KBM-7 (cell line): ENCODE measurements around the gene SBK2.

ENCODE experiments used
- DNase-seq: peaks from one replicate; pipeline ENCODE4 v3.0.0-alpha.2; 2015
- in situ Hi-C: fragments of 300-500 bp; cut with MboI; formaldehyde crosslinking; loops from 2 replicates; pipeline ENCODE4 v1.14.3; 2020; ENCODE audit warnings: low sequenced_read_pairs, low pct_unique_long_range_greater_than_20kb, mixed read lengths

Gene SBK2

DNA sequence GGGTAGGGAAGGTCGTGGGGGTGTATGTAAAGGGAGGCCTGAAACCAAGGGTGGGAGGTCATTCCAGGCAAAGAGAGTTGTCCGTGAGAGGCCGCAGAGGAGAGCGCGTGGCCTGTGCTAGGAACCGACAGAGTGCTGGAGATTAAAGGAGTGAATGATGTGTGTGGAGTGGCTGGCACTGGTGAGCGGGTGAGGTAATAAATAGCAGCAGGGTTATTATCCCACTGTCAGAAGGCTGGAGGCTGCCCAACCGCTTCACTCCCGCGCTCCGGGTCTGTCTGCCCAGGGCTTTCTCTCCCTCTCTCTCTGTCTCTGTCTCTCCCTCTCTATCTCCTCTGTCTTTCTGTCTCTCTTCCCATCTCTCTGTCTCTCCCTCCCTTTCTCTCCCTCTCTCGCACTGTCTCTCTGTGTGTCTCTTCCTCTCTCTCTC, 26.3 kb upstream of the SBK2 start:
- in situ Hi-C loops, result no loop called here

GRCh38 chr19:55559684-55560083, 22.8 kb upstream of the SBK2 start:
- no peak for DNase-seq
- in situ Hi-C loops, result no loop called here

More for the DNA sequence above, 26.3 kb upstream of the SBK2 start:
- no peak for DNase-seq

- in situ Hi-C loops, result no loop called here
These were observed 17.8 kb upstream of the SBK2 start for GRCh38 chr19:55554741-55555152.

GRCh38 chr19:55554302-55554701, 17.4 kb upstream of the SBK2 start:
- DNase-seq, result no peak
- in situ Hi-C loops, result no loop called here

More at GRCh38 chr19:55554741-55555152, 17.8 kb upstream of the SBK2 start:
- DNase-seq, result no peak

DNA sequence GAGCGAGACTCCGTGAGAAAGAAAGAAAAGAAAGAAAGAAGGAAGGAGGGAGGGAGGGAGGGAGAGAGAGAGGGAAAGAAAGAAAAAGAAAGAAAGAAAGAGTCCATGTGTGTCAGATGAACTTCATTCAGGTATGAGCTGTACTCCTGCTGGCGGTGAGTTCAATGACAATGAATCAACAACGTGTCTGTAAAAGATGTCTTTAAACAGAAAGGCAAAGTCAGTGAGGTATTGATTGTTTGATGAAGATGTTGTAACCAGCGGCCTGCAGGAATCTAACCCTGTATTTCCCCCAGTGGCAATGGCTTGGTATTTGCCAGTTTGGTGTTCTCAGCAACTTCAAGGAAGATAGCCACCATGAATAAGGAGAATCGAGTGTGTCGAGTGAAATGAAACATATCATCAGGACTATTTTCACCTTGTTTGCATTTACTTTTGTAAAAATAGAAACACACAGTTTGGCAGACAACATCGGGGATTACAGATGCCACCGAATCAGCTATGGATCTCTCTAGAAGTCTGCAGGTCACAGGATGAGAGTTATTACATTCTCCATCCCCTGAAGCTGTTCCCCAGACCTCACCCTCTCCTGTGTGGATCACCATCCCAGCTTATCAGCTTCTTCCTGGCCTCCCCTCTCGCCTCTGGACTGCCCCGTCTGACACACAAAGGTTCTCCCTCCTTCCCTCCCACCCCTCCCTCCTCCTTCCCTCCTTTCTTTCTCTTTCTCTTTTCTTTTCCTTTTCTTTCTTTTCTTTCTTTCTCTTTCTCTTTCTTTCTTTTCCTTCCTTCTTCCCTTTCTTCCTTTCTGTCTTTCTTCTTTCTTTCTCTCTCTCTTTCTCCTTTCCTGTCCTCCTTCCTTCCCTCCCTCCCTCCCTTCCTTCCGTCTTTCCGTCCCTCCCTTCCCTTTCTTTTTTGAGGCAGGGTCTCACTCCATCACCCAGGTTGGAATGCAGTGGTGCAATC, 16.6 kb upstream of the SBK2 start:
- in situ Hi-C loops, result no loop called here
- no peak for DNase-seq

DNA sequence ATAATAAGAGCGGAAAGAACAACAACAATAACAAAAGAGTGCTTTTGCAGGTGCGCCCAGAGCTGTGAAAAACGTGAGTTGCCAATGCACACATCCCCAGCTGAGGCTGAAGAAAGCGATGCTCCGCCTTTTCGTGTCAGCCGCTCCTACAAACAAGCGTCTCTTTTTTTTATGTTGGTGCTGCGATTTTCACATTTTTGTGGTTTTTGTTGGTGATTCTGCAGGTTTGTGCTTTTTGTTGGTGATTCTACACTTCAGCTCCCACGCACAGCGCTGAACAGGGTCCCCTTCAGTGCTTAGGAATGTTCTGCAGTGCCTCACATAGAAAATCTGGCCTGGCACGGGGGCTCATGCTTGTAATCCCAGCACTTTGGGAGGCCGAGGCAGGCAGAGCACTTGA, 15.7 kb upstream of the SBK2 start:
- in situ Hi-C loops, result no loop called here
- DNase-seq, result no peak

GRCh38 chr19:55552206-55552605, 15.3 kb upstream of the SBK2 start:
- in situ Hi-C loops, result no loop called here
- no peak for DNase-seq

GRCh38 chr19:55550321-55550650, 13.4 kb upstream of the SBK2 start:
- in situ Hi-C loops, result no loop called here

GRCh38 chr19:55549500-55550320, 12.8 kb upstream of the SBK2 start:
- in situ Hi-C loops, result no loop called here
- DNase-seq, result no peak

More at GRCh38 chr19:55550321-55550650, 13.4 kb upstream of the SBK2 start:
- DNase-seq, result no peak

- peak; percentile 27 for DNase-seq
- in situ Hi-C loops, result no loop called here
These were observed 10.1 kb upstream of the SBK2 start for GRCh38 chr19:55546822-55547614.

DNA sequence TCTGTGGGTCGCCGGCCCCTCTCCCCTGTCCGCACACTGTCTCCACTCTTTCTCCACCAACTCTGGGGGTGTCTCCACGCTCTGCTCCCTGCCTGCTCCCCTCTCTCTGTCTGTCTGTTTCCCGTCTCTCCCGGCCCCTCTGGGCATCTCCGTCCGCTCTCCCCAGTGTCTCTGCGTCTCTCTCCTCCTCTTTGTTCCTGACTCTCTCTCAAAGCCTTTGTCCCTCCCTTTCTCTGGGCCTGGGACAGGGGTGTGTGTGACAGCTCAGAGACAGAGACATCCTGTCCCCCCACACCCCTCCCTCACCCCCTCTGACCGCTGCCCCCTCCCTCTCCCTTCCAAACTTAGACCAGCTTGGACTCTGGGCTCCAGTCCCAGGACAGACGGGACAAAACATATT, 9.1 kb upstream of the SBK2 start:
- DNase-seq, result no peak
- in situ Hi-C loops, result no loop called here

- DNase-seq, result no peak
- in situ Hi-C loops, result no loop called here
These were observed 8.5 kb upstream of the SBK2 start, which contains the start of gene SBK3 for GRCh38 chr19:55545443-55545842. Gene SBK3 (minus strand): TSS chr19:55545543. CDS start chr19:55545543, 0 bp downstream.

GRCh38 chr19:55544776-55545439, 8.0 kb upstream of the SBK2 start:
- in situ Hi-C loops, result no loop called here
- no peak for DNase-seq

GRCh38 chr19:55544014-55544413, 7.1 kb upstream of the SBK2 start:
- in situ Hi-C loops, result no loop called here
- no peak for DNase-seq

DNA sequence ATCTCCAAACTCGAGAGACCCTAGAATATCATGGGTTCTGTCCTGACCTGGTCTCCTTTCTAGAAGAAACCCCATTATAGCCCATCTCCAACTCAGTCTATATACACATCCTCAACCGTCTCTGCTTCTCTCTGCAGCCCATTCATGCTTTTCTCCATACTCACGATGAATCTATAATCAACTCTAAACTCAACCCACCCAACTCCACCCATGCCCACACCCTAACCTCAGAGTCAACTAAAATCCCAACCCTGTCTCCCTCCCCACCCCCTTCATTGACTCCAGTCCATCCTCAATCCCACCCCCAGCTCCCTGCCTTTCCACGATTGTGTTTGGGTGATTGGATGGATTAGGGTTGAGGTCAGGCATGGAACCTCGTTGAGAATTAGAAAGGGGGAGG, 6.6 kb upstream of the SBK2 start:
- DNase-seq, result no peak
- in situ Hi-C loops, result no loop called here

DNA sequence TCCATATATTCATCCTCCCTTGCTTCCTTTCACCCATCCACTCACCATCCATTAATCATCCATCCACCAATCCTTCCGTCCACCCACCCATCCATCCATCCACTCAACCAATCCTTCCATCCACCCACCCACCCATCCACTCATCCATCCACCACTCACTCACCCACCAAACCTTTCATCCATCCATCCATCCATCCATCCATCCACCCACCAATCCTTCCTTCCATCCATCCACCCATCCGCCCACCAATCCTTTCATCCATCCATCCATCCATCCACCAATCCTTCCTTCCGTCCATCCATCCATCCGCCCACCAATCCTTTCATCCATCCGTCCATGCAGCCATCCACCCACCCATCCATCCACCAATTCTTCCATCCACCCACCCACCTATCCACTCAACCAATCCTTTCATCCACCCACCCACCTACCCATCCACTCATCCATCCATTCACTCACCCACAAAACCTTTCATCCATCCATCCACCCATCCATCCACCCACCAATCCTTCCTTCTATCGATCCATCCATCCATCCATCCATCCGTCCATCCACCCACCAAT, 5.4 kb upstream of the SBK2 start:
- DNase-seq, result no peak
- in situ Hi-C loops, result no loop called here

GRCh38 chr19:55541091-55541490, 4.2 kb upstream of the SBK2 start:
- in situ Hi-C loops, result no loop called here
- no peak for DNase-seq

GRCh38 chr19:55540619-55541018, 3.7 kb upstream of the SBK2 start:
- DNase-seq, result no peak
- in situ Hi-C loops, result no loop called here
